Cardiac fibroblast (primary cell): ENCODE results near the gene ATXN7L3.

Experiments used
- DNase-seq, 2 donors: peaks; one replicate each; pipeline versions ENCODE4 v3.0.0 to v3.0.0-alpha.2; 2010; ENCODE audit warnings: low read depth in 2 of 2
- H3K4me3 ChIP-seq, 2 donors: replicated peaks in 1 of 2; 1 replicate in 1 of 2; 2 replicates in 1 of 2; pipeline ENCODE4 v1.5.1; 2011; ENCODE audit warnings: low read depth in 2 of 2, low read length in 2 of 2, mild to moderate bottlenecking in 2 of 2, moderate library complexity in 1 of 2
- TF ChIP-seq, protein P1 (sequence below): IDR thresholded peaks from one replicate; pipeline ENCODE4 v1.5.1; 2011; ENCODE audit warnings: low read depth, mild to moderate bottlenecking, low read length, inconsistent platforms

Gene ATXN7L3

DNA sequence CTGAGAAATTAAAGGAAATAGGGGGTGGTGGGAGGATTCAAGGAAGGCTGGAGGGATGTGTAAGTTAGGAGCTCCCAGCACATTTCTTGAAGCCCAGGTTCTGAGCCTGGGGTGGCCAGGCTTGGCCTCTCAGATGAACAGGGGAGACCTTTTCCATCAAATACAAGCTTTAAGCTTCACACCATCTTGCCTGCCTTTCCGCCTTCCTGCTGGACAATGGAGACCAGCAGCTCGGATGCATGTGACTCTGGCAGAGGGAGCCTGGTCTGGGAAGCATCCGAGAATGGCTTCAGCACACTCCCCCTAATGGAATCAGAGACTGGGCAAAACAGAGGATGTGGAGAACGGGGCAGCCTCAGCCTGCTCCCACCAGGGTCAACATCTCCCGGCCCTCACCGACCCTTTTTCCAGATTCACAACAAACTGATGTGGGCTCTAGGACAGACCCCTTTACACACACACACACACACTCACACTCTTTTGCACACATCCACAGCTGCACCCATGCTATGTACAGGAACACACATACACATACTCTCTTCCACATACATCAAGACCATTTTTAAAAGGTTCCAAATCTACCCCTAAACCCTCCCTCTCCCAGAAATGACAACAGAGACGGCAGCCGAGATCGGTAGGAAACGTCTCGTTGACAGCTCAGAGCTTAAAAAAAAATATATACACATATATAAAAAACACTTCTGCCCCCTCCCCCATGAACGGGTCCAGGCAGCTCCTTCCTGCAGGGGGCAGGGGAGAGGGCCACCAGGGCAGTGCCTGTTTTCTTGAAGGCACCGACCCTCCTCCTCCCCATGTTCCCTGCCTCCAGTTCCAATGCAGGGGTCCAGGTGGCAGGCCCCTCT lies 6.5 kb upstream of the ATXN7L3 start:
- H3K4me3 ChIP-seq = no peak overlapping the region

DNA sequence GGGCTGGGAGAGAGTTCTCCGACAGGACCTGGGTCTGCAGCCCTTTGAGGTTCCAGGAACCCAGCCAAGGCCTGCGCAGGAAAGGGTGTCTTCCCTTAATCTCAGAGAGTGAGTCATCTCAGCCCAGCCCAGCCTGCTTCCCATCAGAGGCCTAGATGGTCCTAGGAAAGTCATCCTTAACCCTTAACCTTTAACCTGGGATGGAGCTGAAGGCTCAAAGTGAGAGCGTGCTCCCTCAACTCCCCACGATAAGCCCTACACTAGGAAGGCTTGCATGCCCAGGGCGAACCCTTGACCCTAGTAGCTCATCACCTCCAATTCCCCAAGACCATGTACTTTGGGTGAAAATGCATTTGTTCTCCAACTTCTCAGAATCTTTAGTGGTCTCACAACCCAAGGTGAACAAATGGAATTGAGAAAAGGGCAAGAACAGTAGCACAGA lies 4.8 kb upstream of the ATXN7L3 start:
- H3K4me3 ChIP-seq = no peak overlapping the region
- DNase-seq = peak; percentile 60 to 63
- TF ChIP-seq, protein P1, sequence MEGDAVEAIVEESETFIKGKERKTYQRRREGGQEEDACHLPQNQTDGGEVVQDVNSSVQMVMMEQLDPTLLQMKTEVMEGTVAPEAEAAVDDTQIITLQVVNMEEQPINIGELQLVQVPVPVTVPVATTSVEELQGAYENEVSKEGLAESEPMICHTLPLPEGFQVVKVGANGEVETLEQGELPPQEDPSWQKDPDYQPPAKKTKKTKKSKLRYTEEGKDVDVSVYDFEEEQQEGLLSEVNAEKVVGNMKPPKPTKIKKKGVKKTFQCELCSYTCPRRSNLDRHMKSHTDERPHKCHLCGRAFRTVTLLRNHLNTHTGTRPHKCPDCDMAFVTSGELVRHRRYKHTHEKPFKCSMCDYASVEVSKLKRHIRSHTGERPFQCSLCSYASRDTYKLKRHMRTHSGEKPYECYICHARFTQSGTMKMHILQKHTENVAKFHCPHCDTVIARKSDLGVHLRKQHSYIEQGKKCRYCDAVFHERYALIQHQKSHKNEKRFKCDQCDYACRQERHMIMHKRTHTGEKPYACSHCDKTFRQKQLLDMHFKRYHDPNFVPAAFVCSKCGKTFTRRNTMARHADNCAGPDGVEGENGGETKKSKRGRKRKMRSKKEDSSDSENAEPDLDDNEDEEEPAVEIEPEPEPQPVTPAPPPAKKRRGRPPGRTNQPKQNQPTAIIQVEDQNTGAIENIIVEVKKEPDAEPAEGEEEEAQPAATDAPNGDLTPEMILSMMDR = no peak

More for the DNA sequence above, 6.5 kb upstream of the ATXN7L3 start:
- DNase-seq = no peak
- TF ChIP-seq, protein P1 = peak; percentile 23

DNA sequence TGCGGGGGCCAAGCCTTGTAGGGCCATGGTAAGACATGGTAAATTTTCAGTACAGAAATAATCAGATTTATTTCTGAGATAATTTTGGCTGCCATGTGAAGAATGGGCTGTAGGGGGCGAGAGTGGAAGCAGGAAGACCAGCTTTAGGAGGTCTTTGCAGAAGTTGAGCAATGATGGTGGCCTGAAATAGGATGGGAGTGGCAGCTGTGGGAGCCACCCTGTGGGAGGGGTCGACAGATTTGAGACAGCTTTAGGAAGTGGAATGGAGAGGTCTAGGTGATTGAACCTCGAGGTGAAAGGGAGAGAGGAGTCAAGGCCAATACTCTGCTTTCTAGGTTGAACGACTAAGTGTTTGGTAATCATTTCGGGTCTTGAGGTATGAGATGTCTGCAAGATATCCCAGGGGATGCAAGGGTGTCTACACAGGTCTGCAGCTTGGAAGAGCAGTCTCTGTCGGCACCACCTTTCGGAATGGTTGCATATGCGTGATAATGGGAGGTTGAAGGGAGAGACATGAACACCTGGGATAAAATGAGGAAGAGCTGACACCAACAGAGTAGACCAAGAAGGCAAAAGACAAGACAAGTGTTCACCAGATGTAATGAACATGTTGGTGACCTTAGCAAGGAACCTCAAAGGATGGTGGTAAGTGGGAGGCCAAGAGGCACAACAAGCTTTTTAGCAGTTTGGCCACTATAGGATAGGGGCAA lies 4.2 kb upstream of the ATXN7L3 start:
- TF ChIP-seq, protein P1 = peak; percentile 86

DNA sequence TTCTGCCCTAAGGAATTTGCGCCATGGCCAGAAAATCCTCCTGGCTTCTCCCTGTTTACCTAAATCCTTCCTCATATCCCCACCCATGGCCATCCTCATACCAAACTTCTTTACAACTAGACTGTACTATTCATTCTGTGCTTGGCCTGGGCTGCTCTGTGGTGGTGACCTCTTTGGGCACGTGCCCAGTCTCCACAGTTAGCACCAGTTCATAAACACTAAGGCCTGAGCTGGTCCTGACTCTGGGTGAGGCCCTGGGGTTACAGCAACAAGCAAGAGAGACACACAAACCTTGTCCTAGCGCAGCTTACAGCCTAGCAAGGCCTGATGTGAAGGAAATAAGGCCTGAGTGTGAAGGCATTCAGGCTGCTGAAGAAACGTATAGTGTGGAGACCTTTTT lies 3.1 kb upstream of the ATXN7L3 start:
- H3K4me3 ChIP-seq = no peak overlapping the region
- TF ChIP-seq, protein P1 = no peak
- DNase-seq = no peak

More for the DNA sequence above, 4.2 kb upstream of the ATXN7L3 start:
- H3K4me3 ChIP-seq = no peak overlapping the region
- DNase-seq = peak; percentile 71 to 74

DNA sequence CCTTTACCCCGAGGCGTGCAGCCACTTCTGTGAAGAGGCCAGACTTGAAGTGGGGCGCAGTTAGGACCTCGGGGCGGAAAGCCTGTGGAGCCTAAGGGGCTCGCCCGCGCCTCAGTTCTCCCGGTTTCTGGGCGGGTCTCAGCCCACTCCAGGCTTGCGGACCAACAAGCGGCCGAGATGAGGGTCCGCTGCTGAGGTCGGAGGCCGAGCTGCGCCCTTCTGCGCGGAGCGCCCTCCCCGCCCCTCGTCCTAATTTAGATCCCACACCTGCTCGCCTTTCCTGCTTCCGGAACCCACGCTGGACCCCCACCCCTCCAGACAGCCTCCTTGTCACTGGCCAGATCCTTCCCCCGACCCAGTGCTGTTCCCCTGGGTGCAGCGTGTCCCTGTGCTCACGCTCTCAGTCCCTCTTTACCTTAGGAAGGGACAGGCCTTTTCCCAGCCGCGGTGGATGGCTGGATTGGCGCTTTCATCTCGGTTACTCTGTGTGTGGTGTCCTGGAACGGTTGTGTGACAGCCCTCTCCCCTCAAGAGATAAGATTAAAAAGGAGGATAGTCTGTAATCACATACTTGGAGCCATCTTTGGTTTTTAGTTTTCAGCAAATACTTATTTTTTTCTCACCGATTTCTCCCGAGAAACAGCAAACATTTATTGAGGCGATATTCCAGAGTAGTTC lies 933 bp upstream of the ATXN7L3 start:
- TF ChIP-seq, protein P1 = no peak
- DNase-seq = no peak
- peak overlapping the region; percentile 69 to 72 for H3K4me3 ChIP-seq

DNA sequence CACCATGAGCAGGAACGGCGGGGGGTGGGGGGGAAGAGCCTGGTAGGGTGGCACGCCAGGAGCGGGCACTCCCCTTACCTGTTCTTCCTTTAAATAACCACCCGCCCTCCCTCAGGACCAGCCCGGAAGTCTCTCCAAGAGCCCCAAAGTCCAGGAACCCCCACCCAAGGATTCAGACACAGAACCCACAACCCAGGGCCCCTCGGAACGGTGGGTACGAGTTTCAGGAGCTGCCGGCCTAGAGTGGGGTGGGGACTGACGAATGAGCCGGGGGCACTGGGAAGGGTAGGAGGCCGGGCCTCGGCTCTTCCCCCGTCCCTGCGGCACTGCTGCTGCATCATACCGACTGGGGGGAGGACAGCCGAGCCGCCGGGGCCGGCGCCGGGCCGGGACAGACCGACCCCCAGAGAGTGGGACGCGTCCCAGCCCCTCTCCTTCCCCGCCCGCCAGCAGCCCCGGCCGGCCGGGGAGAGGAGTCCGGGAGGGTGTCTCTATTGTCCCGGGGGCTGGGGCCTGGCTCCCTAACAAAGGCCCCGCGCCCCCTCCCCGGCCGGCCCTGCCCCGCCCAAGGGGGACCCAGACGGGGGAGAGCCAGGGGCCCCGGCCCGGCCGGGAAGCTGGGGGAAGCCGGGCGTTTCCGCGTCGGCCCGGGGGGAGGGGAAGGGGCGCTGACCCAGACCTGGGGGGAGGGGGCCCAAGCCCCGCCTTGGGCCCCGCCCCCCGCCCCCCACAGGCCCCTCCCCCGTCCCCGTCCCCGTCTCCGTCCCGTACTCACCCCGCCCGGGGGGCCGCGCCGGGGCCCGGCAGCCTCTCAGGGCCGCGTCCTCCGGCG lies 747 bp downstream of the ATXN7L3 start:
- H3K4me3 ChIP-seq = peak overlapping the region; percentile 73 to 77
- peak; percentile 42 to 70 for DNase-seq
- TF ChIP-seq, protein P1 = no peak
